NAMALWA (cell line): ENCODE results near the gene FUOM.
A peak's percentile ranks its signal among the peaks of the same experiment; 100 is the strongest.

ENCODE experiments used
- DNase-seq: peaks from one replicate; pipeline ENCODE4 v3.0.0-alpha.2; 2015; ENCODE audit warnings: low spot score

The FUOM gene

DNA sequence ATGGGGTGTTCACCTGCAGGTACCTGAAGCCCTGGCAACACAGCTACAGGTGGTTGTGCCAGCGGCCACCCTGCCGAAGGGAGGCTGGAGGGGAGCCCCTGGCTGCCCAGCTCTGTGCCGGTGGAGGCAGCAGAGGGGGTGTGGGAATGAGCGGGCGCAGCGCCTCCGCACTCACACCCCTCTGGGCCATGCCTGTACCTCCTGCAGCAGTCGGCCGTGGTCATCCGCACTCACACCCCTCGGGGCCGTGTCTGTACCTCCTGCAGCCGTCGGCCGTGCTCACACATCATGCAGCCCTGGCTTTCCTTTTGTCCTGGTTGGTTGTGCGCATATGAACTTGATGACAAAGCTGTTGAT lies 47.4 kb downstream of the FUOM start:
- no peak for DNase-seq

DNA sequence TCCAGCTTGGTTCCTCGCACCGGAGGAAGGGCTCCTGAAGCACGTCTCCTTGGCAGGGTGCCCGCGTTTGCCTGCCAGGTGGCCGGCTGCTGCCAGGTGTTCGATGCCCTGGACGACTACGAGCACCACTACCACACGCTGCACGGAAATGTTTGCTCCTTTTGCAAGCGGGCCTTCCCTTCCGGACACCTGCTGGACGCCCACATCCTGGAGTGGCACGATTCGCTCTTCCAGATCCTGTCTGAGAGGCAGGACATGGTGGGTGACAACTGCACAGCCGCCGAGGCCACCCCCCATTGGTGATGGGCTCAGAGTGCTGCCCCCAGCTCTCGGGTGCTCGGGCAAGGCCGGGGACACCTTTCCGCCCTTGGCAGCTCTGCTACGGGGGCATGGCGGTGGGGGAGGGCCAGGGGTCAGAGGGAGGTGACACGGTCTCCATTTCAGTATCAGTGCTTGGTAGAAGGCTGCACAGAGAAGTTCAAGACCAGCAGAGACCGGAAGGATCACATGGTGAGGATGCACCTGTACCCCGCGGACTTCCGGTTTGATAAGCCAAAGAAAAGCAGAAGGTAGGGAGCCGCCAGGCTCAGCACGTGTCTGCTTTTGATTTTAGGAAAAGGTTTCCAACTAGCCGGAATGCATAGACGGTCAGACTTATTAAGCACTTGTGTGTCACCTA lies 48.0 kb downstream of the FUOM start:
- no peak for DNase-seq

DNA sequence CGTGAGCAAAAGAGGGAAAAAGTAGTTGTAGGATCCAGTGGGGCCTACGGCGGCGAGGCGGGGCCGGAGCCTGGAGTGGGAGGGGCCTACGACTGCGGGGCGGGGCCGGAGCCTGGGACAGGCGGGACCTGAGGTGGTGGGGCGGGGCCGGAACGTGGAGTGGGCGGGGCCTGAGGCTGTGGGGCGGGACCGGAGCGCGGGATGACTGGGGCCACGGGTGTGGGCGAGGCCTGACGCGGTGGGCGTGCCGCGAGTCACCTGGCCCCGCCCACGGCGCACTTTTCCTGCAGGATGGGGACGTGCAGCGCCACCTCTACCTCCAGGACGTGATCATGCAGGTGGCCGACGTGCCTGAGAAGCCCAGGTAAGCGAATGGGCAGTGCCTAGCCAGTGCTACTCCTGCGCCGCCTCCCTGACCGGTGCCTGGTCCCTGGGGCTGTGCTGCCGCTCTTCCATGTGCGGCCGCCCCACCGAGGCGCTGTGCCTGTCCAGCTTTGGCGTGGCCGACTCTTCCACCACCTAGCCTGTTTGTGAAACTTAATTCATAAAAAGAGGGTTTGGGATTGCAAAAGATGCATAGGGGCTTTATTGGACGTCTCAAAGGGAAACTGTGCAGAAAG lies 48.6 kb downstream of the FUOM start:
- peak; percentile 81 for DNase-seq

DNA sequence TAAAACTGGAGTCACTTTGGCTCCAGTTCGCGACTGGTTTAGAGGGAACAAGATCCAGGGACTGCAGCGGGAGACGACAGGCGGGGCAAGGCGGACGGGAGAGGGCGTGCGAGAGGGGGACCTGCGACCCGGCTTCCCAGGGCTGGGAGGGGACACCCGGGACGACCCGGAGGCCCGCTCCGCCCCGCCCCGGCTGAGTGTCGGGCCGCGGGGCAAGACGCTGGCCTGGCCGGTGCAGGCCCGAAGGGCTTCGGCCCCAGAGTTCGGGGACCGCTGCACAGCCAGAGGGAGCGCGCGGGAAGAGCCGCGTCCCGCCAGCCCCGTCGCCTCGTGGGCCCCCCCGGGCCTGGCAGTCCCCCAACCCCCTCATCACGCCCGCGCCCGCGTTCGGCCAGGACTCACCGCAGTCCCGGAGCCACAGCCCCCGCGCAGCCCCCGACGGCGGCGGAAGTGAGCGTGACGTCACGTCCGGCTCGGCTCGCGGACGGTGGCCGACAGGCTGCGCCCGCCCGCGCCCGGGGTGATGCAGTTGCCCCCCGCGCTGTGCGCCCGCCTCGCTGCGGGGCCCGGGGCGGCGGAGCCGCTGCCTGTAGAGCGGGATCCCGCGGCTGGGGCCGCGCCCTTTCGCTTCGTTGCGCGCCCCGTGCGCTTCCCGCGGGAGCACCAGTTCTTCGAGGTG lies 49.3 kb downstream of the FUOM start, which contains the start of the genes TUBGCP2 and ZNF511:
Gene TUBGCP2, minus strand, starts transcription at position 452 of the 679 bp plus-strand sequence. CDS start 5,931 bp downstream, outside the sequence.
Gene ZNF511, plus strand, starts transcription at position 494 of the 679 bp plus-strand sequence. Its CDS starts 30 bp downstream, at position 524.
- peak; percentile 90 for DNase-seq

DNA sequence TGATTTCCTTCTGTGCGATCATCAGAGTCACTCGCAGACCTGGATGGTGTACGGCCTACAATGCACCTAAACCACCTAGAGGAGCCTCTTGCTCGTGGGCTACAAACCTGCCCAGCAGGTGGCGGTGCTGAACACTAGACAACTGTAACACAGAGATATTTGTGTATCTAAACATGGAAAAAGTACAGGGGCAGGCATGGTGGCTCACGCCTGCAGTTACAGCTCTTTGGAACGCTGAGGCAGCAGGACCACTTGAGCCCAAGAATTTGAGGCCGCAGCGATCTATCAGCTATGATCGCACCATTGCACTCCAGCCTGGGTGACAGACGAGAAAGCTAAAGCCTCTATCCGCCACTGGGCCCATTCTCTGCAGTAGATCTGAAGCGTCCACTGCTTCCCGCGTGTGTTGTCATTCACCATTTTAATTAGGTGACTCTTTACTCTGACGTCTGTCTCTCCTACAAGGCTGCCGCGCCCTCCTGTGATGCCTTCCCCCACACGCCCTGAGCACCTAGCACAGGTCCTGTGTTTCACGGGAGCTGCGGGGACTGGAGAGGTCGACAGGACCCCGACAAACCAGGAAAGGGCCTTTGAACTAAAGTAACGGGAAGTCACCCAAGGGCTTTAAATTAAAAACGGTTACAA lies 49.9 kb downstream of the FUOM start:
- DNase-seq, result peak; percentile 90

DNA sequence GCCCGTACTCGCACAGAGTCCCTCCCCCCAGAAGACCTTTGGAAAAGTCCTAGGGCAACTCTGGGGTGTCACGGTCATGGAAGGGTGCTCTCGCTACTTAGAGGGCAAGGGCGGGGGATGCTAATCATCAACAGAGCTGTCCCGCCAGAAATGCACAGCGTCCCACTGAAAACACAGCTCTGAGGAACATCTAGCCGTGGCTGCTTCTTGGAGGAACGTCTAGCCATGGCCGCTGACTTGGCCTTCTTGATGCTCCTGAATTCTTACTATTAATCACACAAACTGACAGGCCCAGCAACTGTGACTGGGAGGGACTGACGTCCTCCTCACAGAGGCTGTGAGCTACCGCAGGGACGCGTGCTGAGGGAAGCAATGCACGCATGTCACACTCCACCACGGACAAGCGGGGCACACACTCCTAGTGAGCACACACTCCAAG lies 50.9 kb downstream of the FUOM start:
- no peak for DNase-seq

DNA sequence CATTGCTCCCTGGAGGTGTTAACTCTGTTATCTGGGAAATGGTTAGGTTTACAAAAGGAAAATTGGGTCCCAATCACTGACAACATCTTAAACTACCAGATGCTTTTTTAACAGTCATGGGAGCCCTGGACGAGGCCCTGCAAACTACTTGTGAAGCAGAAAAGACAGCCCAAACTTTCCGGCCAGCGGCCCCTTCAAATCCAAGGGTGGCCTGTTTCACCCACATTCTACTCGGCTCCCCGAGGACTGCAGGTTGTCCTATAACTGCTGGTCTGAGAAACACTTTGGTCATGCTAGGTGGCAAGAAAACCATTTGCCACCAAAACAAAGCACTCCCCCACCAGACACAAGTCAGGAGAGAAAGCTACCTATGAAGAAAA lies 51.7 kb downstream of the FUOM start:
- no peak for DNase-seq
